Measurements from ENCODE around the gene OMA1. TPM values are rescaled to one million over a fixed set of nuclear protein-coding genes. Genes with fewer than 3 reads are reported as not detected.

OMA1 gene
- total and polyA plus RNA-seq, 10 of the 15 experiments (the other 5 are each of a cell fraction or from before 2014, with no cell fraction given): 23.6 to 67.1 (median 47.1) TPM

- no peak overlapping the region for H3K4me3 ChIP-seq
- ChIA-PET POLR2A (no interaction called here), CTCF (interaction anchor here (0.9 kb wide), 1 partner anchor 15 kb away, joined by 3 read pairs; no protein-coding TSS in a partner anchor), SMC1A (ENCODE audit: uncharacterized antibody, unreplicated experiment) (interaction anchor here (1.1 to 1.3 kb wide), 2 partner anchors 56 to 248 kb away, joined by 3 read pairs; no protein-coding TSS in a partner anchor), RAD21 (ENCODE audit: unreplicated experiment) (no interaction called here)
- H3K36me3 ChIP-seq (ENCODE audit: control insufficient read depth in 2 of 2, insufficient read depth in 2 of 2, low read length in 1 of 2): no peaks in the 10 kb centered on the region; a peak in 3 of 4 replicates
- TF ChIP-seq SPI1 (IDR thresholded peaks at IDR 0.05; ENCODE audit: borderline replicate concordance, insufficient read depth, low read depth, low read length) (peak; percentile 38; the same call in 1 of the 2 replicates), RAD21 (IDR thresholded peaks at IDR 0.05; ENCODE audit: insufficient read depth, low read depth, low read length) (no peak)
- no peak for DNase-seq (ENCODE audit: low read depth, low spot score)
- 99% methylated on average over 5 of the region's 5 CpGs for WGBS (ENCODE audit: insufficient coverage, insufficient replicate concordance, low lambda C conversion rate, missing lambda C conversion rate)
- H3K79me2 ChIP-seq (ENCODE audit: control insufficient read depth, insufficient read depth, low read length): no peaks in the 10 kb centered on the region
- ATAC-seq: no peak
- no peaks in the 10 kb centered on the region for H4K20me1 ChIP-seq (ENCODE audit: control insufficient read depth, insufficient read depth)
- H3K9me3 ChIP-seq (replicated peaks; ENCODE audit: control insufficient read depth, insufficient read depth, low read length): no peaks in the 10 kb centered on the region; the same call in 2 of the 3 replicates
- intact Hi-C loops (cut with micrococcal nuclease; ENCODE audit: unreplicated experiment) (no loop called here), in situ Hi-C loops (cut with MboI) (no loop called here)
- FAIRE-seq: no peak
- H3K27me3 ChIP-seq (replicated peaks in 1 of 2; ENCODE audit: control insufficient read depth in 2 of 2, insufficient read depth in 2 of 2, low read length in 1 of 2): no peaks in the 10 kb centered on the region
- no peak overlapping the region for H3K4me2 ChIP-seq (ENCODE audit: control insufficient read depth, insufficient read depth)
- no TSS peak for BruUV-seq (replicated peaks)
- no peak overlapping the region for H3K27ac ChIP-seq (ENCODE audit: control insufficient read depth, insufficient read depth)
- H3K9ac ChIP-seq (ENCODE audit: control insufficient read depth, insufficient read depth, low read length): no peak overlapping the region
- H3K4me1 ChIP-seq (ENCODE audit: control insufficient read depth, insufficient read depth, low read length): no peaks in the 10 kb centered on the region
- H2AFZ ChIP-seq (ENCODE audit: control insufficient read depth, low read depth, low read length): no peak overlapping the region
These were observed 59.5 kb downstream of the OMA1 start for GRCh38 chr1:58487002-58487401.

GRCh38 chr1:58481962-58482361 is 64.6 kb downstream of the OMA1 start:
- Histone ChIP-seq H3K36me3 (ENCODE audit: control insufficient read depth in 2 of 2, insufficient read depth in 2 of 2, low read length in 1 of 2) (no peaks in the 10 kb centered on the region; a peak in 3 of 4 replicates), H2AFZ (ENCODE audit: control insufficient read depth, low read depth, low read length) (no peak overlapping the region), H3K4me3 (no peak overlapping the region), H3K9ac (ENCODE audit: control insufficient read depth, insufficient read depth, low read length) (no peak overlapping the region), H4K20me1 (ENCODE audit: control insufficient read depth, insufficient read depth) (no peaks in the 10 kb centered on the region), H3K9me3 (replicated peaks; ENCODE audit: control insufficient read depth, insufficient read depth, low read length) (no peaks in the 10 kb centered on the region), H3K27me3 (replicated peaks in 1 of 2; ENCODE audit: control insufficient read depth in 2 of 2, insufficient read depth in 2 of 2, low read length in 1 of 2) (no peaks in the 10 kb centered on the region), H3K4me1 (ENCODE audit: control insufficient read depth, insufficient read depth, low read length) (no peaks in the 10 kb centered on the region), H3K4me2 (ENCODE audit: control insufficient read depth, insufficient read depth) (no peak overlapping the region), H3K27ac (ENCODE audit: control insufficient read depth, insufficient read depth) (no peak overlapping the region), H3K79me2 (ENCODE audit: control insufficient read depth, insufficient read depth, low read length) (no peaks in the 10 kb centered on the region)
- TF ChIP-seq GATAD2B (conservative IDR thresholded peaks at IDR 0.05; ENCODE audit: low read depth): no peak
- TF ChIP-seq SMARCA5 (IDR thresholded peaks at IDR 0.05): no peak
- TF ChIP-seq ELK1 (IDR thresholded peaks at IDR 0.05; ENCODE audit: low read depth, low read length): no peak
- TF ChIP-seq CEBPZ (IDR thresholded peaks at IDR 0.05; ENCODE audit: low read depth, low read length): no peak
- TF ChIP-seq CHD2 (IDR thresholded peaks at IDR 0.05; ENCODE audit: borderline replicate concordance, low read depth, low read length): no peak
- ChIA-PET RAD21 (ENCODE audit: unreplicated experiment) (no interaction called here), CTCF (no interaction called here), POLR2A (no interaction called here), SMC1A (ENCODE audit: uncharacterized antibody, unreplicated experiment) (no interaction called here)
- intact Hi-C loops (cut with micrococcal nuclease; ENCODE audit: unreplicated experiment): no loop called here
- no peak for ATAC-seq
- in situ Hi-C loops (cut with MboI): no loop called here
- no peak for DNase-seq (ENCODE audit: low read depth, low spot score)
- WGBS (ENCODE audit: insufficient coverage, insufficient replicate concordance, low lambda C conversion rate, missing lambda C conversion rate): 96% methylated on average over 2 of the region's 2 CpGs
- BruUV-seq (replicated peaks): no TSS peak
- no peak for FAIRE-seq

Measured in GM12878 (cell line).